NCI-H2196 (cell line): ENCODE data around the gene CST9.

ENCODE experiments used
- DNase-seq: peaks from one replicate; lab custom pipeline; 2025; ENCODE audit not compliant: unreplicated experiment; lab: John Stamatoyannopoulos, UW

CST9 gene

DNA sequence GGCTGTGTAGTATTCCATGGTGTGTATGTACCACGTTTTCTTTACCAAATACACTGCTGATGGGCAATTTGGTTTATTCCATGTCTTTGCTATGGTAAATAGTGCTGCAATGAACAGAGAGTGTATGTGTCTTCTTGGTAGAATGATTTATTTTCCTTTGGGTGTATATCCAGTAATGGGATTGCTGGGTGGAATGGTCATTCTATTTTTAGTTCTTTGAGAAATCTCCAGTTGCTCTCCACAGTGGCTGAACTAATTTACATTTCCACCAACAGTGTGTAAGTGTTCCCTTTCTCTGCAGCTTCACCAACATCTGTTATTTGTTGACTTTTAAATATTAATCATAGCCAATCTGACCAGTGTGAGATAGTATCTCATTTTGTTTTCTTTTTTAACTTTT lies 51.3 kb downstream of the CST9 start:
- DNase-seq: no peak
